Stimulated activated naive CD8-positive, alpha-beta T cell treated with anti-CD3 and anti-CD28 coated beads, Interleukin-15, Interleukin-2, amounts not matched to agents 100 ng/mL and 50 ng/mL, for 24 hours (primary cell): ENCODE data around the gene AGK.

Experiments used
- H3K27ac Mint-ChIP-seq: one replicate; pipeline ENCODE4 v1.8.0; 2021; ENCODE audit warnings: mild to moderate bottlenecking, mixed read lengths
- H3K27me3 Mint-ChIP-seq: one replicate; pipeline ENCODE4 v1.8.0; 2021; ENCODE audit warnings: mixed read lengths
- H3K36me3 Mint-ChIP-seq: one replicate; pipeline ENCODE4 v1.8.0; 2021; ENCODE audit warnings: low read depth, mixed read lengths
- H3K4me1 Mint-ChIP-seq: one replicate; pipeline ENCODE4 v1.8.0; 2021; ENCODE audit warnings: low read depth, mixed read lengths
- H3K4me3 Mint-ChIP-seq: one replicate; pipeline ENCODE4 v1.8.0; 2021; ENCODE audit warnings: mild to moderate bottlenecking, mixed read lengths
- H3K9me3 Mint-ChIP-seq: one replicate; pipeline ENCODE4 v1.8.0; 2021; ENCODE audit warnings: mixed read lengths

AGK gene

GRCh38 chr7:141700848-141701371 lies 149.7 kb downstream of the AGK start:
- no peaks in the 10 kb centered on the region for H3K36me3 Mint-ChIP-seq

GRCh38 chr7:141701489-141702046 lies 150.4 kb downstream of the AGK start:
- H3K27me3 Mint-ChIP-seq = peaks cover 11% of the 10 kb centered on the region
- no peaks in the 10 kb centered on the region for H3K36me3 Mint-ChIP-seq
- no peak overlapping the region for H3K27ac Mint-ChIP-seq
- H3K4me3 Mint-ChIP-seq = peak overlapping the region; percentile 77
- no peaks in the 10 kb centered on the region for H3K9me3 Mint-ChIP-seq
- peaks cover 53% of the 10 kb centered on the region for H3K4me1 Mint-ChIP-seq

More at GRCh38 chr7:141700848-141701371, 149.7 kb downstream of the AGK start:
- Mint-ChIP-seq H3K27ac (peak overlapping the region; percentile 22), H3K4me3 (peak overlapping the region; percentile 77), H3K9me3 (no peaks in the 10 kb centered on the region), H3K4me1 (peaks cover 56% of the 10 kb centered on the region), H3K27me3 (peaks cover 11% of the 10 kb centered on the region)

GRCh38 chr7:141702047-141702567 lies 150.9 kb downstream of the AGK start, which contains the start of gene DENND11:
Gene DENND11, minus strand, starts transcription at chr7:141702166. Its CDS starts 13 bp downstream, at chr7:141702153.
- peaks cover 47% of the 10 kb centered on the region for H3K4me1 Mint-ChIP-seq
- H3K4me3 Mint-ChIP-seq = peak within 1 kb of the TSS; percentile 77
- H3K27ac Mint-ChIP-seq = no peak within 1 kb of the TSS
- H3K9me3 Mint-ChIP-seq = no peaks in the 10 kb centered on the region
- H3K27me3 Mint-ChIP-seq = peaks cover 11% of the 10 kb centered on the region
- H3K36me3 Mint-ChIP-seq = no peaks in the 10 kb centered on the region

GRCh38 chr7:141702892-141703291 lies 151.7 kb downstream of the AGK start:
- peaks cover 11% of the 10 kb centered on the region for H3K27me3 Mint-ChIP-seq
- no peaks in the 10 kb centered on the region for H3K36me3 Mint-ChIP-seq
- H3K4me1 Mint-ChIP-seq = peaks cover 39% of the 10 kb centered on the region
- no peak overlapping the region for H3K27ac Mint-ChIP-seq
- H3K9me3 Mint-ChIP-seq = no peaks in the 10 kb centered on the region
- peak overlapping the region; percentile 74 for H3K4me3 Mint-ChIP-seq

GRCh38 chr7:141704112-141704511 lies 152.9 kb downstream of the AGK start:
- Mint-ChIP-seq H3K27ac (no peak overlapping the region), H3K4me3 (no peak overlapping the region), H3K9me3 (no peaks in the 10 kb centered on the region), H3K36me3 (no peaks in the 10 kb centered on the region), H3K27me3 (peaks cover 11% of the 10 kb centered on the region), H3K4me1 (peaks cover 27% of the 10 kb centered on the region)

- H3K4me3 Mint-ChIP-seq = no peak overlapping the region
- no peak overlapping the region for H3K27ac Mint-ChIP-seq
- H3K36me3 Mint-ChIP-seq = no peaks in the 10 kb centered on the region
- peaks cover 11% of the 10 kb centered on the region for H3K27me3 Mint-ChIP-seq
- H3K4me1 Mint-ChIP-seq = peaks cover 21% of the 10 kb centered on the region
- no peaks in the 10 kb centered on the region for H3K9me3 Mint-ChIP-seq
Measured at GRCh38 chr7:141704741-141705140, 153.5 kb downstream of the AGK start.
